Natural killer cell (primary cell): Measurements from ENCODE around the gene MICAL2. TPM values are rescaled to one million over a fixed set of nuclear protein-coding genes. Genes with fewer than 3 reads are reported as not detected.
A peak's percentile ranks its signal among the peaks of the same experiment; 100 is the strongest.

ENCODE experiments used
- ATAC-seq, 3 donors: fragments of 150-1000 bp in 2 of 3; fragments of 200-7000 bp in 1 of 3; cut with Tn5 transposase; 1 replicate in 1 of 3; 2 replicates in 2 of 3; pipeline ENCODE4 v1.10.0; 2021; ENCODE audit warnings: mild to moderate bottlenecking in 2 of 3, moderate library complexity in 2 of 3
- DNase-seq, 2 donors: peaks; one replicate each; pipeline versions ENCODE4 v3.0.0 to v3.0.0-alpha.2; 2013 to 2021; ENCODE audit warnings: mixed read lengths in 1 of 2
- H3K27ac ChIP-seq: one replicate; pipeline ENCODE4 v1.5.1; 2013; ENCODE audit warnings: mild to moderate bottlenecking, low read length
- H3K27me3 ChIP-seq: one replicate; pipeline ENCODE4 v1.6.1; 2013; ENCODE audit warnings: low read length; ENCODE audit not compliant: control insufficient read depth, insufficient read depth
- H3K36me3 ChIP-seq: one replicate; pipeline ENCODE4 v1.6.1; 2013; ENCODE audit warnings: low read length; ENCODE audit not compliant: control insufficient read depth, insufficient read depth
- H3K4me1 ChIP-seq: one replicate; pipeline ENCODE4 v1.6.1; 2013; ENCODE audit warnings: low read length; ENCODE audit not compliant: control insufficient read depth, insufficient read depth
- H3K4me3 ChIP-seq: one replicate; pipeline ENCODE4 v1.5.1; 2013; ENCODE audit warnings: low read length
- H3K9me3 ChIP-seq: one replicate; pipeline ENCODE4 v1.6.1; 2013; ENCODE audit warnings: low read length; ENCODE audit not compliant: control insufficient read depth, insufficient read depth
- H3K27ac Mint-ChIP-seq, 2 donors: one replicate each; pipeline ENCODE4 v1.8.0; 2022; ENCODE audit warnings: mild to moderate bottlenecking in 2 of 2, mixed read lengths in 2 of 2, moderate library complexity in 1 of 2
- H3K27me3 Mint-ChIP-seq, 2 donors: one replicate each; pipeline ENCODE4 v1.8.0; 2022; ENCODE audit warnings: low read depth in 2 of 2, mixed read lengths in 2 of 2
- H3K36me3 Mint-ChIP-seq: one replicate; pipeline ENCODE4 v1.8.0; 2022; ENCODE audit warnings: mixed read lengths
- H3K4me1 Mint-ChIP-seq, 2 donors: one replicate each; pipeline ENCODE4 v1.8.0; 2022; ENCODE audit warnings: mixed read lengths in 2 of 2
- H3K4me3 Mint-ChIP-seq: one replicate; pipeline ENCODE4 v1.8.0; 2022; ENCODE audit warnings: mild to moderate bottlenecking, moderate library complexity, mixed read lengths
- H3K9me3 Mint-ChIP-seq, 2 donors: one replicate each; pipeline ENCODE4 v1.8.0; 2022; ENCODE audit warnings: mixed read lengths in 2 of 2
- CTCF ChIP-seq: fragments of 200-600 bp; IDR thresholded peaks from one replicate; pipeline ENCODE4 v1.8.0; 2022; ENCODE audit warnings: antibody characterized with exemption
- WGBS: methylation state at CpG from one replicate; pipeline ENCODE4 v1.1.7; 2013; ENCODE audit warnings: missing lambda C conversion rate; ENCODE audit not compliant: insufficient coverage; 5-methylcytosine and 5-hydroxymethylcytosine counted together
- intact Hi-C: fragments of 100-400 bp; cut with micrococcal nuclease; formaldehyde crosslinking; loops from one replicate; pipeline ENCODE4 v1.14.2; 2022
- total RNA-seq, 4 donors: library from RNA; stranded (reverse); fragments of 120-200 nt in 1 of 4; gene quantifications; one replicate each; pipeline versions ENCODE4 v1.2.3 to v1.2.4, GENCODE V29; 2013 to 2022

MICAL2 gene
- total RNA-seq, 3 donors from 2014 or later (not counting 1 experiment from before 2014, with no cell fraction given), result 54.6 to 68.6 (median 57.4) TPM

- Histone ChIP-seq H3K4me1 (peaks cover 63% of the 10 kb centered on the region), H3K36me3 (no peaks in the 10 kb centered on the region), H3K9me3 (no peaks in the 10 kb centered on the region), H3K27me3 (peaks cover 3% of the 10 kb centered on the region), H3K27ac (no peak overlapping the region), H3K4me3 (no peak overlapping the region)
- peaks cover 10 to 13% of the 10 kb centered on the region in 2 donors for H3K27me3 Mint-ChIP-seq
- no peaks in the 10 kb centered on the region for H3K36me3 Mint-ChIP-seq
- DNase-seq, result no peak
- peaks cover 66 to 67% of the 10 kb centered on the region in 2 donors for H3K4me1 Mint-ChIP-seq
- no peak for ATAC-seq
- WGBS, result 76% methylated on average over 11 of the region's 11 CpGs
- peak overlapping the region; percentile 74 for H3K4me3 Mint-ChIP-seq
- H3K9me3 Mint-ChIP-seq, result no peaks in the 10 kb centered on the region
- intact Hi-C loops, result loop anchor here (5.0 kb wide), 2 partner anchors 38 to 132 kb away; no protein-coding TSS in a partner anchor
- TF ChIP-seq CTCF, result no peak
- peak overlapping the region in 1 of 2 donors; percentile 58 for H3K27ac Mint-ChIP-seq
Measured at GRCh38 chr11:12085371-12086251, 24.8 kb upstream of the MICAL2 start.

- Histone ChIP-seq H3K4me3 (no peak overlapping the region), H3K9me3 (no peaks in the 10 kb centered on the region), H3K27me3 (peaks cover 3% of the 10 kb centered on the region), H3K27ac (peak overlapping the region; percentile 38), H3K36me3 (no peaks in the 10 kb centered on the region), H3K4me1 (peaks cover 69% of the 10 kb centered on the region)
- intact Hi-C loops, result loop anchor here (5.0 kb wide), 2 partner anchors 39 to 131 kb away; no protein-coding TSS in a partner anchor
- TF ChIP-seq CTCF, result no peak
- Mint-ChIP-seq H3K27ac (peak overlapping the region; percentile 39 to 58), H3K36me3 (no peaks in the 10 kb centered on the region), H3K4me3 (peak overlapping the region; percentile 74), H3K9me3 (no peaks in the 10 kb centered on the region), H3K27me3 (peaks cover 11 to 14% of the 10 kb centered on the region in 2 donors), H3K4me1 (peaks cover 70 to 74% of the 10 kb centered on the region in 2 donors)
- ATAC-seq (no peak), DNase-seq (peak in 1 of 2 donors; percentile 25)
- 42% methylated on average over 3 of the region's 3 CpGs for WGBS
Measured at GRCh38 chr11:12086271-12087074, 23.9 kb upstream of the MICAL2 start.

- Mint-ChIP-seq H3K4me1 (peaks cover 70 to 80% of the 10 kb centered on the region in 2 donors), H3K4me3 (peak overlapping the region; percentile 74), H3K36me3 (no peaks in the 10 kb centered on the region), H3K9me3 (no peaks in the 10 kb centered on the region), H3K27me3 (peaks cover 16 to 23% of the 10 kb centered on the region in 2 donors), H3K27ac (peak overlapping the region; percentile 39 to 58)
- ATAC-seq (peak; percentile 80 to 93 (median 91)), DNase-seq (peak; percentile 51 to 76)
- intact Hi-C loops, result loop anchor here (1.0 to 5.0 kb wide), 4 partner anchors 40 to 194 kb away; no protein-coding TSS in a partner anchor
- H3K27ac ChIP-seq, result peak overlapping the region; percentile 38
- H3K4me1 ChIP-seq, result peaks cover 69% of the 10 kb centered on the region
- no peak for TF ChIP-seq CTCF
- peaks cover 3% of the 10 kb centered on the region for H3K27me3 ChIP-seq
- H3K36me3 ChIP-seq, result no peaks in the 10 kb centered on the region
- WGBS, result 30% methylated on average over 6 of the region's 7 CpGs
- H3K9me3 ChIP-seq, result no peaks in the 10 kb centered on the region
- no peak overlapping the region for H3K4me3 ChIP-seq
Measured at GRCh38 chr11:12087075-12088004, 23.1 kb upstream of the MICAL2 start.
